Mesenchymal stem cell (in vitro differentiated cells and primary cell): Measurements from ENCODE around the gene TBC1D22A.

ENCODE experiments used
- DNase-seq: peaks from one replicate; pipeline ENCODE4 v3.0.0-alpha.2; 2013
- H2AFZ ChIP-seq: one replicate; pipeline ENCODE4 v1.6.1; 2013; ENCODE audit warnings: low read depth, mild to moderate bottlenecking, control low read depth, inconsistent platforms, low read length, moderate library complexity
- H2AK5ac ChIP-seq: 2 replicates; pipeline ENCODE4 v1.6.1; 2013; ENCODE audit warnings: low read length, moderate library complexity, mild to moderate bottlenecking, inconsistent platforms; ENCODE audit not compliant: severe bottlenecking
- H2BK120ac ChIP-seq: one replicate; pipeline ENCODE4 v1.6.1; 2013; ENCODE audit warnings: low read depth, mild to moderate bottlenecking, inconsistent platforms, low read length, moderate library complexity
- H2BK12ac ChIP-seq, 2 experiments: one replicate each; pipeline ENCODE4 v1.6.1; 2013; ENCODE audit warnings: inconsistent platforms in 2 of 2, low read length in 2 of 2, mild to moderate bottlenecking in 2 of 2, moderate library complexity in 2 of 2, control low read depth in 1 of 2
- H2BK15ac ChIP-seq: one replicate; pipeline ENCODE4 v1.6.1; 2013; ENCODE audit warnings: mild to moderate bottlenecking, low read depth, inconsistent platforms; ENCODE audit not compliant: poor library complexity, severe bottlenecking
- H2BK5ac ChIP-seq: 2 replicates; pipeline ENCODE4 v1.6.1; 2013; ENCODE audit warnings: low read depth, mild to moderate bottlenecking, low read length, control low read depth, inconsistent platforms; ENCODE audit not compliant: poor library complexity, severe bottlenecking
- H3K14ac ChIP-seq, 2 experiments: one replicate each; pipeline ENCODE4 v1.6.1; 2013; ENCODE audit warnings: inconsistent platforms in 2 of 2, low read length in 2 of 2, control low read depth in 1 of 2, mild to moderate bottlenecking in 1 of 2, moderate library complexity in 1 of 2
- H3K18ac ChIP-seq, 2 experiments: one replicate each; pipeline ENCODE4 v1.6.1; 2013; ENCODE audit warnings: inconsistent platforms in 2 of 2, low read length in 2 of 2, control low read depth in 1 of 2, low read depth in 1 of 2, mild to moderate bottlenecking in 1 of 2
- H3K23ac ChIP-seq, 2 experiments: one replicate each; pipeline ENCODE4 v1.6.1; 2013; ENCODE audit warnings: inconsistent platforms in 2 of 2, low read length in 2 of 2, mild to moderate bottlenecking in 2 of 2, moderate library complexity in 2 of 2, control low read depth in 1 of 2
- H3K27ac ChIP-seq: 2 replicates; pipeline ENCODE4 v1.5.1; 2013; ENCODE audit warnings: mild to moderate bottlenecking, moderate library complexity, low read length, control low read depth, inconsistent platforms; ENCODE audit not compliant: poor library complexity, severe bottlenecking
- H3K27me3 ChIP-seq, 2 experiments: 2 replicates each; pipeline versions ENCODE4 v1.6.1 to v1.7.0; 2013; ENCODE audit warnings: low read length in 2 of 2, mild to moderate bottlenecking in 2 of 2, moderate library complexity in 2 of 2, control low read depth in 1 of 2, inconsistent platforms in 1 of 2; ENCODE audit not compliant: control insufficient read depth in 1 of 2, insufficient read depth in 1 of 2
- H3K36me3 ChIP-seq, 2 experiments: 2 replicates each; pipeline versions ENCODE4 v1.6.1 to v1.7.0; 2013; ENCODE audit warnings: low read length in 2 of 2, control low read depth in 1 of 2, inconsistent platforms in 1 of 2, low read depth in 1 of 2, mild to moderate bottlenecking in 1 of 2; ENCODE audit not compliant: insufficient read depth in 2 of 2, control insufficient read depth in 1 of 2
- H3K4ac ChIP-seq, 2 experiments: one replicate each; pipeline ENCODE4 v1.6.1; 2013; ENCODE audit warnings: inconsistent platforms in 2 of 2, low read length in 2 of 2, mild to moderate bottlenecking in 2 of 2, moderate library complexity in 2 of 2, control low read depth in 1 of 2, low read depth in 1 of 2
- H3K4me1 ChIP-seq: 2 replicates; pipeline ENCODE4 v1.6.1; 2013; ENCODE audit warnings: low read depth, low read length, control low read depth; ENCODE audit not compliant: control insufficient read depth, insufficient read depth
- H3K4me2 ChIP-seq: 2 replicates; pipeline ENCODE4 v1.6.1; 2013; ENCODE audit warnings: low read length, mild to moderate bottlenecking, inconsistent platforms; ENCODE audit not compliant: poor library complexity, severe bottlenecking
- H3K4me3 ChIP-seq, 2 experiments: 2 replicates each; pipeline versions ENCODE4 v1.5.1 to v1.7.0; 2013; ENCODE audit warnings: low read length in 2 of 2, mild to moderate bottlenecking in 2 of 2, control low read depth in 1 of 2, low read depth in 1 of 2; ENCODE audit not compliant: insufficient read depth in 1 of 2
- H3K79me1 ChIP-seq: replicated peaks from 2 replicates; pipeline ENCODE4 v1.6.1; 2013; ENCODE audit warnings: mild to moderate bottlenecking, control low read depth, low read length, inconsistent platforms; ENCODE audit not compliant: poor library complexity, severe bottlenecking
- H3K9ac ChIP-seq: 2 replicates; pipeline ENCODE4 v1.7.0; 2013; ENCODE audit warnings: mild to moderate bottlenecking, low read length, moderate library complexity
- H3K9me3 ChIP-seq: 2 replicates; pipeline ENCODE4 v1.7.0; 2013; ENCODE audit warnings: mild to moderate bottlenecking, low read length; ENCODE audit not compliant: control insufficient read depth
- H4K8ac ChIP-seq: one replicate; pipeline ENCODE4 v1.6.1; 2013; ENCODE audit warnings: inconsistent platforms, mild to moderate bottlenecking, low read length, moderate library complexity
- H4K91ac ChIP-seq: one replicate; pipeline ENCODE4 v1.6.1; 2013; ENCODE audit warnings: mild to moderate bottlenecking, low read length, inconsistent platforms
- WGBS: methylation state at CpG from one replicate; pipeline ENCODE4 v1.1.7; 2013; ENCODE audit warnings: mixed read lengths; 5-methylcytosine and 5-hydroxymethylcytosine counted together

Gene TBC1D22A

GRCh38 chr22:47176026-47176389 is 413.6 kb downstream of the TBC1D22A start:
- Histone ChIP-seq H3K4me1 (no peaks in the 10 kb centered on the region), H3K18ac (no peak overlapping the region), H3K27me3 (no peaks in the 10 kb centered on the region), H3K4me3 (no peak overlapping the region), H3K27ac (no peak overlapping the region), H2BK12ac (no peak overlapping the region), H3K9me3 (no peaks in the 10 kb centered on the region), H2BK5ac (no peak overlapping the region), H2AFZ (no peak overlapping the region), H3K9ac (no peak overlapping the region), H3K4me2 (no peak overlapping the region), H3K23ac (no peak overlapping the region), H3K79me1 (no peaks in the 10 kb centered on the region), H3K36me3 (peaks cover 3 to 46% of the 10 kb centered on the region in 2 experiments), H2BK15ac (no peak overlapping the region), H3K14ac (no peak overlapping the region), H2AK5ac (no peak overlapping the region), H3K4ac (no peak overlapping the region), H4K91ac (no peak overlapping the region), H4K8ac (no peak overlapping the region), H2BK120ac (no peak overlapping the region)
- 97% methylated on average over 4 of the region's 9 CpGs for WGBS
- no peak for DNase-seq

DNA sequence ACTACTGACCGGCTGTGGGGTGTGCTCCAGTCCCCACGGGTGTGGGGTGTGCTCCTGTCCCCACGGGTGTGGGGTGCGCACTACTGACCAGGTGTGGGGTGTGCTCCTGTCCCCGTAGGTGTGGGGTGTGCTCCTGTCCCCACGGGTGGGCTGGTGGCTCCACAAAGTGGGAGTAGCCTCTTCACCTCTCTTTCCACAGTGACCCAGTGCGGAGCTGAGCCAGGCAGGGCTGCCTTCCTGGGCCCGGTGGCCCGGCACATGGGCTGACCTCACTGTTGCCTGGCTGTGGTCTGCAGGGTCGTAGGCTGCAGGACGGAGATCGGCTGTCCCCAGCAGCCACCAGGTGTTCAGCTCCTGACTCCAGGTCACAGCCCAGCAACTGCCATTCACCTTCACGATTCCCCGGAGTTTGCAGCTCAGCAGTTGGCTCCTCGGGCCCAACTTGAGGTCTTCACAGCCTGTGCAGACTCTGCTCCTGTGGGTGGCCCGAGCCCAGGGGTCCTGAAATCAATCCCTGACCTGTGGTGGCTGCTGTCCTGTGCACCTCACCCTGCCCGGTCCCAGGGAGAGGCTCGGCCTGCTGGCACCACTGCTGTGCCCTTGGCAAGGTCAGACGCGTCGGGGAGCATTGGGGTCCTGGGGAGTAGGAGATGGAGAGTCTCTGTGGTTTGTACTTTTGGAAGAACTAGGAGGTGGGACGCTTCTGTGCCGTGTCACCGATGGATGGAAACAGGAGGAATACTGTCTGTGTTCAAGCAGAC is 414.3 kb downstream of the TBC1D22A start:
- no peak for DNase-seq
- Histone ChIP-seq H2AK5ac (no peak overlapping the region), H3K18ac (no peak overlapping the region), H3K36me3 (peaks cover 3 to 39% of the 10 kb centered on the region in 2 experiments), H3K4me1 (no peaks in the 10 kb centered on the region), H3K14ac (no peak overlapping the region), H2BK120ac (no peak overlapping the region), H2BK12ac (no peak overlapping the region), H3K4me3 (no peak overlapping the region), H3K27me3 (no peaks in the 10 kb centered on the region), H2BK15ac (no peak overlapping the region), H3K23ac (no peak overlapping the region), H2BK5ac (no peak overlapping the region), H4K91ac (peak overlapping the region; percentile 62), H2AFZ (no peak overlapping the region), H3K4ac (no peak overlapping the region), H3K4me2 (no peak overlapping the region), H3K79me1 (no peaks in the 10 kb centered on the region), H3K9me3 (no peaks in the 10 kb centered on the region), H3K9ac (no peak overlapping the region), H3K27ac (no peak overlapping the region), H4K8ac (no peak overlapping the region)
- 96% methylated on average over 24 of the region's 24 CpGs for WGBS

- Histone ChIP-seq H3K9me3 (no peaks in the 10 kb centered on the region), H3K79me1 (no peaks in the 10 kb centered on the region), H2BK5ac (no peak overlapping the region), H2AFZ (no peak overlapping the region), H2AK5ac (no peak overlapping the region), H3K4ac (no peak overlapping the region), H3K27me3 (no peaks in the 10 kb centered on the region), H4K91ac (peak overlapping the region; percentile 62), H3K4me3 (no peak overlapping the region), H3K9ac (no peak overlapping the region), H3K4me2 (no peak overlapping the region), H3K27ac (no peak overlapping the region), H2BK15ac (no peak overlapping the region), H4K8ac (no peak overlapping the region), H3K36me3 (peaks cover 3 to 38% of the 10 kb centered on the region in 2 experiments), H3K14ac (no peak overlapping the region), H3K18ac (no peak overlapping the region), H2BK12ac (no peak overlapping the region), H2BK120ac (no peak overlapping the region), H3K23ac (no peak overlapping the region), H3K4me1 (no peaks in the 10 kb centered on the region)
- WGBS: 94% methylated on average over 16 of the region's 16 CpGs
- no peak for DNase-seq
Measured at GRCh38 chr22:47177334-47177815, 414.9 kb downstream of the TBC1D22A start.

- no peak for DNase-seq
Measured at GRCh38 chr22:47178339-47178738, 415.9 kb downstream of the TBC1D22A start.

More at GRCh38 chr22:47178339-47178738, 415.9 kb downstream of the TBC1D22A start:
- H2BK15ac ChIP-seq: no peak overlapping the region
- H3K27me3 ChIP-seq: no peaks in the 10 kb centered on the region
- no peak overlapping the region for H2AFZ ChIP-seq
- H3K4ac ChIP-seq: no peak overlapping the region
- H3K9ac ChIP-seq: no peak overlapping the region
- H3K79me1 ChIP-seq: no peaks in the 10 kb centered on the region
- 97% methylated on average over 3 of the region's 5 CpGs for WGBS
- no peak overlapping the region for H2BK5ac ChIP-seq
- no peak overlapping the region for H3K14ac ChIP-seq
- H3K4me3 ChIP-seq: no peak overlapping the region
- no peak overlapping the region for H4K8ac ChIP-seq
- no peaks in the 10 kb centered on the region for H3K4me1 ChIP-seq
- no peak overlapping the region for H3K23ac ChIP-seq
- no peak overlapping the region for H2BK120ac ChIP-seq
- H2AK5ac ChIP-seq: no peak overlapping the region
- H3K36me3 ChIP-seq: peaks cover 3 to 35% of the 10 kb centered on the region in 2 experiments
- no peak overlapping the region for H3K18ac ChIP-seq
- H3K4me2 ChIP-seq: no peak overlapping the region
- H2BK12ac ChIP-seq: no peak overlapping the region
- H4K91ac ChIP-seq: no peak overlapping the region
- no peaks in the 10 kb centered on the region for H3K9me3 ChIP-seq
- H3K27ac ChIP-seq: no peak overlapping the region
